GM18520 (cell line): ENCODE measurements around the gene NUP37.
"Not testable (repeated sequence)": the region's sequence is repeated elsewhere in the genome, so short reads cannot be mapped to it uniquely, and the experiment has no call there.

Experiments
- ATAC-seq: cut with Tn5 transposase; IDR thresholded peaks from one replicate; pipeline ENCODE4 v1.9.1; 2021; ENCODE audit not compliant: unreplicated experiment

The NUP37 gene

GRCh38 chr12:102119674-102120563, at the start of gene NUP37, which contains the start of gene PARPBP:
NUP37 (minus strand) TSS chr12:102120114; CDS start chr12:102118518, 1,596 bp downstream.
PARPBP (plus strand) TSS chr12:102120183; CDS start chr12:102123889, 3,706 bp downstream.
- peak; percentile 89 for ATAC-seq

GRCh38 chr12:102167821-102168604, 48.1 kb upstream of the NUP37 start:
- peak; percentile 55 for ATAC-seq

GRCh38 chr12:102163383-102163782, 43.5 kb upstream of the NUP37 start:
- no peak for ATAC-seq

GRCh38 chr12:102155206-102155605, 35.3 kb upstream of the NUP37 start:
- ATAC-seq: not testable (repeated sequence)

- not testable (repeated sequence) for ATAC-seq
Observed at GRCh38 chr12:102147062-102147587, 27.2 kb upstream of the NUP37 start.

- no peak for ATAC-seq
Observed at GRCh38 chr12:102144221-102144620, 24.3 kb upstream of the NUP37 start.

- not testable (repeated sequence) for ATAC-seq
Observed at GRCh38 chr12:102142866-102143373, 23.0 kb upstream of the NUP37 start.

GRCh38 chr12:102137619-102138018, 17.7 kb upstream of the NUP37 start:
- ATAC-seq: not testable (repeated sequence)

GRCh38 chr12:102131442-102131841, 11.5 kb upstream of the NUP37 start:
- ATAC-seq: not testable (repeated sequence)

GRCh38 chr12:102130720-102131119, 10.8 kb upstream of the NUP37 start:
- not testable (repeated sequence) for ATAC-seq

- ATAC-seq: not testable (repeated sequence)
Observed at GRCh38 chr12:102121328-102121727, 1.4 kb upstream of the NUP37 start.

GRCh38 chr12:102120886-102121285, 972 bp upstream of the NUP37 start:
- ATAC-seq: no peak

- peak; percentile 3 for ATAC-seq
Observed at GRCh38 chr12:102120564-102120873, 605 bp upstream of the NUP37 start.

- no peak for ATAC-seq
Observed at GRCh38 chr12:102118874-102119273, 1.0 kb downstream of the NUP37 start.

GRCh38 chr12:102116392-102116791, 3.5 kb downstream of the NUP37 start:
- ATAC-seq: no peak

GRCh38 chr12:102114212-102114611, 5.7 kb downstream of the NUP37 start:
- ATAC-seq: no peak

GRCh38 chr12:102110782-102111181, 9.1 kb downstream of the NUP37 start:
- ATAC-seq: no peak

GRCh38 chr12:102107970-102108369, 11.9 kb downstream of the NUP37 start:
- ATAC-seq: no peak

- no peak for ATAC-seq
Observed at GRCh38 chr12:102106905-102107304, 13.0 kb downstream of the NUP37 start.

GRCh38 chr12:102096855-102097254, 23.1 kb downstream of the NUP37 start:
- ATAC-seq: no peak

GRCh38 chr12:102095677-102096263, 24.1 kb downstream of the NUP37 start:
- no peak for ATAC-seq
